ENCODE results near the gene PRAF2.

PRAF2 gene

DNA sequence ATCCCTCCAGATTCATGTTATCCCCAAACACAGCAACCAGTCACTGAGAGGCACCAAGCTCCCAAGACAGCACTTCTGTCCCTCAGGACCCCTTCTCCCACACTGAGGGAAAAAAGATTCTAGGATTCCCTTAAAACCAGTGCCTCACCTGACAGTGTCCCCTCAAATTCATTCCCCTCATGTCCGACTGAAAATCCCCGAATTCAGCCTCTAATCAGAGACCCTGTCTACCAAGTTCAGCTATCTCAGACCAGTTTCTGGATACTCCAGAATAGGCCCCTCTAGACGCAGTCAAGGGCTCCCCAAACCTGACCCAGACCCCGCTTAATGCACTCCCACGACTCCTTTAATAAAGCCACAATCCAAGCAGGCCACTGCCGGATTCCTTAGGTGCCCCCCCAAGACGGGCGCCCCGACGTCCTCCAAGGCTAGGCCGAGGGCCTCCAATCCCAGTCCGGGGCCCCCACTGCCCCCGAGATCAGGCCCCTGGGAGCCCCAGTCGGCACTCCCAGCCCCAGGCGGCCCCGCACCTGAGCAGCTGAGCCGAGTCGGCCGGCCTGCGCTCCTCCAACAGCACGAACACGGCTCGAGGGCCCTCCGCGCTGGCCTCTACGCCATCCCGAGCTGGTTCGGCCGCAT is 31.1 kb downstream of the PRAF2 start:
- DNase-seq (ENCODE audit: low read depth), result no peak

GRCh38 chrX:49041744-49042580 is 31.8 kb downstream of the PRAF2 start:
- DNase-seq (ENCODE audit: low read depth), result no peak

- DNase-seq (ENCODE audit: low read depth), result no peak
Observed at GRCh38 chrX:49040376-49040955, 33.3 kb downstream of the PRAF2 start.

- no peak for DNase-seq (ENCODE audit: low read depth)
Observed at GRCh38 chrX:49039598-49040375, 34.0 kb downstream of the PRAF2 start.

DNA sequence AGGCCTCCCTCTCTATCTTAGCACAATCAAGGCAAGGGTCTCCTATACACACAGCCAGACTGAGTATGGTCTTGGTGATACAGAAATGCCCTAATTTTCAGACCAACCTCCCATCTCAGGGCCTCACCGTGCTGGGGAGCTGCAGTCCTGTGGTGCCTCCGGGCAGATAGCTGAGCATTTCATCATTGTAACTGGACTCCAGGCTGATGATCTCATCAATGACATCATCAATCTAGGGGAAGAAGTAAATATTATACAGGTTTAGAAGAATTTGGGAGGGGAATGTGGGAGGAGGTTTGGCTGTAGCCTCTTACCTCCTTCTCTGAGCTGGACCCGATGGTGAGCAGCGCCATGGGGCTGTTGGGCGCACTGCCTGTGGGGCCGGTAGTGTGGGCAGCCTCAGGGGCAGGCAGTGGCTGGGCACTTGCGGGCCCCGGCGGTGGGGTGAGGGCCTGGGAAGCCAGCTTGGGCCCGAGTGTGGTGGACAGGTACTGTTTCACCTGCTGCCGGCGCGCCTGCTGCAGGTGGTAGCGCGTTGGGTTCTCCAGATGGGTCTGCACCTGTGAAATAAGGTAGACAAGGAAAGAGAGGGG is 35.8 kb downstream of the PRAF2 start:
- no peak for DNase-seq (ENCODE audit: low read depth)

DNA sequence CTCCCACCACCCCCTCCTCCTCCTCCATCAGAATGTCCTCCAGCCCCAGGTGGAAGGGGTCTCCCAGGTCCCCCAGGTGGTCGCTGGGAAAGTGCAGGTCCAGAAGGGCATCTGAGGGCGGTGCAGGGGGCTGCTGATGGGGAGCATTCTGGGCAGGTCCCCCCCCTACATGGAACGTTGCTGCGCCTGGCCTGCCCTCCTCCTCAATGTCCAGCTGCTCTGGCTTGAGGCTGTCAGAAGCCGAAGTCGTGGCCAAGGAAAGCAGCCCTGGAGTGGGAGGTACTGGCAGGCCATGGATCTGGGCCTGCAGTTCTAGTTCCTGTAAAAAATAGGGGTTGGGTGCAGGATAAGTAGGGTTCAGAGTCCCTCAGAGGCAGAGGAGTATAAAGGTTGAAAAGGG is 43.5 kb downstream of the PRAF2 start:
- DNase-seq (ENCODE audit: low read depth), result no peak

- DNase-seq (ENCODE audit: low read depth), result no peak
Observed at GRCh38 chrX:49029876-49030275, 43.9 kb downstream of the PRAF2 start.

All from activated gamma-delta T cell treated with anti-CD3 and anti-CD28 coated beads, Interleukin-2, amount 50 U/mL, for 16 hours (primary cell).